GM19438 (cell line): ENCODE measurements around the gene TPI1.
"Not testable (repeated sequence)": the region's sequence is repeated elsewhere in the genome, so short reads cannot be mapped to it uniquely, and the experiment has no call there.

ENCODE experiments used
- ATAC-seq: cut with Tn5 transposase; IDR thresholded peaks from one replicate; pipeline ENCODE4 v1.9.1; 2021; ENCODE audit warnings: low read depth; ENCODE audit not compliant: unreplicated experiment

The TPI1 gene

DNA sequence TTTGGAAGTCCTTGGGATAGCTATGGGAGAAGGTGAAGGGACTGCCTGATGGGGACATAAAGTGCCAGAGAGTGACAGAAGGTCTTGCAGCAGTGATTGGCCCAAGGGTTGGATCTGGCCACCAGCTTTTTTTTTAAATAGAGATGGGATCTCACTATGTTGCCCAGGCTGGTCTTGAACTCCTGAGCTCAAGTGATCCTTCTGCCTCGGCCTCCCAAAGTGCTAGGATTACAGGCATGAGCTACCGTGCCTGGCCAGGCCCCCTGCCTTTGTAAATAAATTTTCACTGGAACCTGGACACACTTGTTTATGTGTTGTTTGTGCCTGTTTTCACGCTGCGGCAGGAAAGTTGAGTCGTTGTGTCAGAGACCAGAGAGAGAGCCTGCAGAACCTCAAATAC, 2.0 kb upstream of the TPI1 start:
- not testable (repeated sequence) for ATAC-seq

DNA sequence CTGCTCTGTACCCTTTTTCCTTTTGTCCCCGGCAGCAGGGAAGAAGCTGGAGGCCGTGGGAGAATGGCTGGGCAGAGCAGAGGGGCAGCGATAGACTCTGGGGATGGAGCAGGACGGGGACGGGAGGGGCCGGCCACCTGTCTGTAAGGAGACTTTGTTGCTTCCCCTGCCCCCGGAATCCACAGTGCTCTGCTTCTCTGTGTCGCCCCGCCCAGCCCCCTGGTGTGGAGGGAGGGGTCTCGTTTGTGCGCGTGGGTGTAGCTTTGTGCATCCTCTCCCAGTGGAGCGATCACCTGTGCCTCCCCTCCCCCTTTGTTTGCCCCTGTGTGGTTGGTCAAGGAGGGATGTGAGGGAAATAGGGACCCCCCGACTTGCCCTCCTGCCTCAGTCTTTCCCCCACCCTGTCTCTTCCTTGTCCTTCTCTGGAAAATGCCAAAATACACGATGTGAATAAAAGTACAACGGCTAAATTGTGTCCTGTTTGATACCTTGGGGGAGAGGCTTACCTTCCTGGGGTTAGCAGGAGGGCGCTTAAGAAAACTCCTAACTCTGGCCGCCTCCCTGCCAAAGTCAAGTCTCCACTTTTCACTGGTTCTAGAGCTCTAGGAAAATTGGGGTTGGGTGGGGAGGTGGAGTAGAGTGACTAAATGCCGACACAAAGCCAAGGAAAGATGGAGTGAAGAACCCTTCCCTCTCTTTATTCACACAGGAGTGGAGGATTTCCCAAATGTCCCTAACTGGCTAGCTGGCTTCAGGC, 990 bp upstream of the TPI1 start:
- ATAC-seq = no peak

DNA sequence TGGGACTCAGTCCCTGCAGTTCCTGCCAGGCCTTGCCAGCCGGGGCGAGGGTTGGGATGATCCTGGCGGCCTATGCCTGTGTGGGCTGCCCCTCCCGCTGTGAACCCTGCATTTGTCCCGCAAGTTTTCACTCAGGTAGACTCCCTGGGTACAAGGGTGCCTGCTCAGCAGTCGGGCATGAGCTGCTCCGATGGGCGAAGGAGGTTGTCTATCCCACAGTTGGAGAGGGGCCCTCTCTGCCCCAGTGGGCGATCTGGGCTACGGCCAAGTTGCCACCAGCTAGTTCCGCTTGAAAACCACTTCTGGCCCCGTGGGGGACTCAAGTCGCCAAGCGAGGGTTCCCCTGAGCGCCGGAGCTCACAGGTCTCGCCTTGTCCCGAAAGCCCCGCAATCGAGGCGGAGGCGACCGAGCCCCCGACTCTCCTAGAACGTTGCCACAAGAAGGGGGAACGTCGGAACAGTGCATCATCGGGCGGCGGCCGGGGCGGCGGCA, 365 bp upstream of the TPI1 start:
- peak; percentile 3 for ATAC-seq

DNA sequence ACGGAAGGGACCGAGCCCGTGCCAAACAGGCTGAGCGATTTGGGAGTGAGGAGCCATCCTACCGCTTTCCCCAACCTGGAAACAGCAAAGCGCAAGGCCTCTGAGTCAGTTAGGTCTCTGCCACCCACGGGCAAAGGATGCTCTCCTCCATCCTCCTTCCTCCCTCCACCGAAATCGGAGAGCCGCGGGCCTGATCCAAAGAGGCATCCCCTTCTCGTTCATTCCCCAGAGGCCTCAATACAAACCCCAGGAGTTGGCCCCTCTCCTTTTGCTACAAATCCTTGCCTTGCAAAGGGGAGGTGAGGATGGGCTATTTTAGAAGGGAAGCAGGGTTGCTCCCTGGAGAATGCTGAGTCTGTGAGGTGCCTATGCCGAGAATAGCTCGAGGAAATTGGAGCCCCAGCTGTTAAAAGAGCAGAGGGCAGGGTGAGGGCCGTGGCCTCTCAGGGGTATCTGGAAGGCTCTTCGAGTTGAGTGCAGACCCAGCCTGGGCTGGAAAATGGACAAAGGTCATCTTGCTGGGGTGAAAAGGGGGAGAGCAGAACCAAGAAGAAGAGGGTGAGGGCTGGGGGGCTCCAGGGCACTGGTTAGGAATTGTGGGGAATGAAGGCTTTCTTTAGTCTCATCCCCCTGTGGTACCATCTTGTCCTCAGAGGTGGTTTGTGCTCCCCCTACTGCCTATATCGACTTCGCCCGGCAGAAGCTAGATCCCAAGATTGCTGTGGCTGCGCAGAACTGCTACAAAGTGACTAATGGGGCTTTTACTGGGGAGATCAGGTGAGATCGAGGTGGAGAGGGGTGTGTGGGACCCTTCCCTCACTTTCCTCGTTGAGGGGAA, 1.1 kb downstream of the TPI1 start:
- no peak for ATAC-seq

DNA sequence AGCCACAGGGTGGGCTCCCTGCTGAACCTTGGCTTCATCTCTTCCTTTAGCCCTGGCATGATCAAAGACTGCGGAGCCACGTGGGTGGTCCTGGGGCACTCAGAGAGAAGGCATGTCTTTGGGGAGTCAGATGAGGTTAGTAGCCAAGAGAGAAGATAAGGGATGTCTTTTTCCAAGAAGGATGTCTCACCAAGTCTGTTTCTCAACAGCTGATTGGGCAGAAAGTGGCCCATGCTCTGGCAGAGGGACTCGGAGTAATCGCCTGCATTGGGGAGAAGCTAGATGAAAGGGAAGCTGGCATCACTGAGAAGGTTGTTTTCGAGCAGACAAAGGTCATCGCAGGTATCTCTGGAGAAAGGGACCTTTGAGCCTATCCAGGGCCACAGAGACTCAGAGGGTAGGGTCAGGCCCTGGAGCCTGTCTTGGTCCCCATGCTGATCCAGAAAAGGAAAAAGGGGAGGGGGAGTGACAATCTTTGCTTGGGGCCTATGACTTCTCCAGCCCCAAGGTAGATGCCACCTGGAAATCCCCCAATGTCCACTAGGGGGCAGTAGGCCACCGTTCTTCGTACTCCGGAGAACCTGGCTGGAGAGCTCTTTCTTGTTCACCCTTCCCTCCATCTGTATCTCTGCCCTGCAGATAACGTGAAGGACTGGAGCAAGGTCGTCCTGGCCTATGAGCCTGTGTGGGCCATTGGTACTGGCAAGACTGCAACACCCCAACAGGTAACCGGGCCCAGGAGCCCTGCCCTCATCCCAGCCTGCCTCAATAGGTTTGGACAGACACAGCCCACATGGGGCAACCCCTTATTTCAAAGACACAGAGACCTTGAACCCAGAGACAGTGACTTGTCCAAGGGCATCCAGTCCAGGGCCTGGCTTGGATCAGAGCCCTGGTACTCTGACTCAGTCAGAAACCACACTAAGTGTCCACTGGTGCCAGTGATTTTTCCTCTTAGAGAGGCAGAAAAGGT, 2.0 kb downstream of the TPI1 start:
- ATAC-seq = no peak

DNA sequence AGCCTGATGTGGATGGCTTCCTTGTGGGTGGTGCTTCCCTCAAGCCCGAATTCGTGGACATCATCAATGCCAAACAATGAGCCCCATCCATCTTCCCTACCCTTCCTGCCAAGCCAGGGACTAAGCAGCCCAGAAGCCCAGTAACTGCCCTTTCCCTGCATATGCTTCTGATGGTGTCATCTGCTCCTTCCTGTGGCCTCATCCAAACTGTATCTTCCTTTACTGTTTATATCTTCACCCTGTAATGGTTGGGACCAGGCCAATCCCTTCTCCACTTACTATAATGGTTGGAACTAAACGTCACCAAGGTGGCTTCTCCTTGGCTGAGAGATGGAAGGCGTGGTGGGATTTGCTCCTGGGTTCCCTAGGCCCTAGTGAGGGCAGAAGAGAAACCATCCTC, 3.0 kb downstream of the TPI1 start:
- ATAC-seq = not testable (repeated sequence)

DNA sequence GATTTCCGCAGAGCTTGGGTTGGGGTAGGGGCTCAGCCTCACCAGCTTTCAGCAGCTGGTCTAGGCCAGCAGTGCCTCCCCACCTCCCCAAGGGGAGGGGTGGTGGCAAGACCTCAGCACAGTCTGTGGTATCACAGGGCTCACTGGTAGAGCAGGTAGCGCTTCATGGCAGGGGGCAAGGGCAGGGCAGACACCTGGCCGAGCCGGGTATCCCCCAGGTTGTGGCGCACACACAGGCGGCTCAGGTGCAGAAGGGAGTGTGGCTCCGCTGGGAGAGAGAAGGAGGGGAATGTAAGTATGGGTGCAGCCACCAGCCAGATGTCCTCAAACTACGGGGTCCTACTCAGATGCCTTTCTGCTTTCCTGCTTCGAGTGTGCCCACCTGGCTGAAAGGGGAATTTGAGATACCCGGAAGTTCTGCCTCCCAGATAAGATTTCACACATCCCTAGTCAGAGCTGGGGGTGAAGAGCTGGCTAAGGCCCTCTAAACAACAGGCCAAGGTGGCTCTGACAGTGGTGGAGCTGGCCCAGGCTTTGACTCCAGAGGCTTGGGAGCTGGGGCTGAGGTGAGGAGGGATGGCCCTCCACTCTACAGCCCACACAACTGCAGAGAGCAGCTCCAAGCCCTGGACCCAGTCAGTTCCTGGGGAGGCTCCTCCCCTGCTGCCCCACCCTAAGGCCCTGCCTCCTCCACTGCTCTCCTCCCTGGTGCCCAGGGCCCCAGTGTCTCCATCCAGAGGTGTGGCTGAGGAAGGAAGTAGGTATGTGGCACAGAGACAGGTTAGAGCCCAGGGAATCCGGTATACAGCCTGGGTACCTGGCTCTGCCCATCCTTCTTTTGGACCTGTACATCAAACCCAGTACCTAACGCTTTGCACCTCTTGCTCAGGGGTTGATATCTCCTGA, 4.0 kb downstream of the TPI1 start:
- no peak for ATAC-seq

DNA sequence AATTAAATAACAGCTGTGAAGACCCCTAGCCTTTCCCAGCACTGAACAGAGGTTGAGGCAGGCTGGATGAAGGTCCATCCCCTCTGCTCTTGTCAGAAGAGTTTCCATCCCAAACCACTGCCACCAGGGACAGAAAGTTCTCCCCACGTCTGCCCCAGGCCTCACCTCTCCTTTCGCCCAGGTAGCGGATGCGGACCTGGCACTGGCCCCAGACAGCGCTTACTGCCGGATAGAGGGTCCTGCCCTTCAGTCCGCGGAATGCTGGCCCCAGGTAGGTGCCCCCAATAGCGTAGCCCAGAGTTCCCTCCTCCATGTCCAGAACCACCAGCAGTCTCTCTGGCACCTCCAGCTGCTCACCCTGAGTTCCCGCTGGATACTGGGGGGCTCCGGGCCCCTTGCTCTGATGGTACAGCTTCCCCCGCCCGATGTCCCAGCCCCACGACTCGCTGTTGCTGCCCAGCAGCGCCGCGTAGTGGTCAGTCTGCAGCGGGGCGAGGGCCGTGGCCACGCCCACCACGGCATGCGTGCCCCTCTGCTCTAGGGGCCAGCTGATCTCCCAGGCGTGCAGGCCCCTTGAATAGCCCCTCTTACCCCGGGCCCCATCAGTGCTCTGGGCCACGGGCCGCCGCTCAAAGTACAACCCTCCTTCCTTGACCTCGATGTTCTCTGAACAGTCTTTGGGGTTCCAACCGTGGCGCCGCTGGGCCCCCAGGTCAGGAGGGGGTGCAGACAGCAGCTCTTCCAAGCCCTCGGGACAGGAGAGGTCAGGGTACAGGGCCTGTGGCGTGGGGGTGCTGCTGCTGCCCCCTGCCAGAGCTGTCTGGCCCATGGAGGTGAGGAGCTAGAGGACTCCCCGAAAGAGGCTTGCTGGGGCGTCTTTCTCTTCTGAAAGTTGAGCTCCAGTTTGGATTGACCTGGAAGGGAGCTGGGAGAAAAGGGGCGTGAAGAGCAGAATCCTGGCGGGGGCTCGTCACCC, 5.0 kb downstream of the TPI1 start:
- ATAC-seq = peak; percentile 36

DNA sequence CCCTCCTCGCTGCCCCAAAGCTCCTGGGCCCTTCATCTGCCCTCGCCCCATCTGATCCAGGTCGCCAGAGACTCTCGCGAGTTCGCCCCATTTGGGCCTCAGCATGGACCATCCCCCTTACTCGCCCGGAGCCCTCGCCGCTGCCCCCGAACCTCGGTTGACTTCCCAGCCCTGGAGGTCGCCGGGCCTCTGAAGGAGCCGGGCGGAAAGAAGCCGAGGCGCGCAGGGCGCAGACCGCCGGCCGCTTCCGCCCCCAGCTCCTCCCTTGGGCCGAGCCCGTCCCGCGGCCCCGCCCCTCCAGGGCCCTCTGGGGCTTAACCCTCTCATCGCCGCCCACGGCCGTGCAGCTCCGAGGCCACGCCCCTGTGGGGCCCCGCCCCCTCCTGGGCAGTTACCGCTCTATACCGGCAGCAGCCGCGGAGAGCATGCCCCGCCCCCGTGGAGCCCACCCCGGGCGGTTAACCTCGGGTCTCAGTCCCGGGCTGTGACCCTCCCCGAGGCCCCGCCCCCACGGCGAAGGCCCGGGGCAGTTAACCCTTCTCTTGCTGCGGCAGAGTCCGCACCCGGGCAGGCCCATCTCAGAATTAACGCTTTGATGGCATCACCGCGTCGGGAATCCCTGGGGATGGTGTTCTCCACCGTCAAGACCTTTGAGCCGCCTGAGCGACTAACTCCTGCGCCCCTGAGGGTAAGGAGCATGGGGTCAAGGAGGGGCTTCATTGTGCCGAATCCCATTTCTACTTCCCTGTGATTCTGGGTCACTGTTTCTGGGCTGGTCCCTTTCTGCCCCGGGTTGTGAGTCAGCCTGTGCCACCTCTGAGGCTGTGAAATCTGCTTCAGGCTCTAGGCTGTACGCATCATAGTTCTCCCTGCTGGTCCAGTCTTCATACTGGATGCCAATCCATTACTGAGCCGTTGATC, 6.0 kb downstream of the TPI1 start, which contains the start of gene SPSB2:
SPSB2 (minus strand) TSS at position 210 of the 921 bp plus-strand sequence. CDS start 402 bp downstream, outside the sequence.
- peak; percentile 56 for ATAC-seq

DNA sequence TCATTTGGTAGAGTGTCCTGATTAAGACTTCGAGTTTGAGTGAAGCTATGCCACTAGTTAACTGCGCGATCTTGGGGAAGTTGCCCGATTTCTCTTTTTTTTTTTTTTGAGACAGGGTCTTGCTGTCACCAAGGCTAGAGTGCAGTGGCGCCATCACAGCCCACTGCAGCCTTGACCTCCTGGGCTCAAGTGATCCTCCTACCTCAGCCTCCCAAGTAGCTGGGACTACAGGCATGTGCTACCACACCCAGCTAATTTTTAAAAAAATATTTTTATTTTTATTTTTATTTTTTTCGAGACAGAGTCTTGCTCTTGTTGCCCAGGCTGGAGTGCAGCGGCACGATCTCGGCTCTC, 6.7 kb downstream of the TPI1 start:
- not testable (repeated sequence) for ATAC-seq

DNA sequence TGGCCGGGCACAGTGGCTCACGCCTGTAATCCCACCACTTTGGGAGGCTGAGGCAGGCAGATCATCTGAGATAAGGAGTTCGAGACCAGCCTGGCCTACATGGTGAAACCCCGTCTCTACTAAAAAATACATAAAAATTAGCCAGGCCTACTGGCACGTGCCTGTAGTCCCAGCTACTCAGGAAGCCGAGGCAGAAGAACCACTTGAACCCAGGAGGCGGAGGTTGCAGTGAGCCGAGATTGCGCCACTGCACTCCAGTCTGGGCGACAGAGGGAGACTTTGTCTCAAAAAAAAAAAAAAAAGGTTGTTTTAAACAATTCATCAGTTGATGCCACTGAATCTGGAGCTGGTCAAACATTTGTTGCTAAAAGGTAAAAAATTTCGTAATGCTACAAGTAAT, 12.5 kb downstream of the TPI1 start:
- ATAC-seq = not testable (repeated sequence)

DNA sequence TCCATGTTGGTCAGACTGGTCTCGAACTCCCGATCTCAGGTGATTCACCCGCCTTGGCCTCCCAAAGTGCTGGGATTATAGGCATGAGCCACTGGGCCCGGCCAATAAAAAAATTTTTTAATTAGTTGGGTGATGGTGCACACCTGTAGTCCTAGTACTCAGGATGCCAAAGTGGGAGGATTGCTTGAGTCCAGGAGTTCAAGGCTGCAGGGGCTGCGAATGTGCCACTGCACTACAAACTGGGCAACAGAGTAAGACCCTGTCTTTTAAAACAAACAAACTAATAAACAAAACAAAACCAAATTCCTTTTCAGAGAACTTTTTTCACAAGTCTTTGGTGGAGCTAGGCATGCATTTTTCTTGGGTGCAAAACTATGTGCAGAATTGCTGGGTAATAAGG, 15.9 kb downstream of the TPI1 start:
- ATAC-seq = no peak

DNA sequence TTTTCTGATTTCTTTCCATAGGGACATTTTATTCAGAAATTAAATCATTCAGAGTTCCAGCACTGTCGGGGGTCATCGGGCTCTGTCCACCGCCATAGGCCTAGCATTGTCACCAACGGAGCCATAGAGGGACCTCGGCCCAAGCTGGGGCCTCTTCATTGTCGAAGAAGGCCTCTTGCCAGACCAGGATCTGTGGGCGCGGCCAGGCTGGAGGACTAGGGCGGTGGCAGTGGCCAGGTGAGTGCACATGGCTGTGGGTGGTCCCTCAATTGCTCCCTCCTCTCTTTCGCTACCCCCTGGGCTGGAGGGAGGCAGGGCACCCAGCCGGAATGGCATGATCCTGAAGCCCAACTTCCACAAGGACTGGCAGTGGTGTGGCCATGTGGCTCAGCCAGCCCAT, 16.4 kb downstream of the TPI1 start:
- ATAC-seq = no peak

DNA sequence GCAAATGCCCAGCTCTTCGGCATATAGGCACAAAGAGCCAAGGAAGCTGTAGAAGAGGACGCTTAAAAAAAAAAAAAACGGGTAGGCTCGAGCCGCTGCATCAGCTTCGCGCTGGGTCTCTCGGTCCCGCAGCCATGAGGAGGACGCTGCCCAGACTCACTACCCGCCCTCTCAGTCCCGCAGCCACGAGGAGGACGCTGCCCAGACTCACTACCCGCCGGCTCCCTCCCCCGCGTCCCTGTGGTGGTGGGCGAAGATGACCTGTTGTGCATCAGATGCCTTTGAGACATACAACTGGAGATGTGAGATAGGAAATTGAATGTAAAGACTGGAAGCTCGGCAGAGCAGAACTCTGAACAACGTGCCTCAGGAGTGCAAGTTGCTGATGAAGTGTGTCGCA, 17.2 kb downstream of the TPI1 start:
- no peak for ATAC-seq

DNA sequence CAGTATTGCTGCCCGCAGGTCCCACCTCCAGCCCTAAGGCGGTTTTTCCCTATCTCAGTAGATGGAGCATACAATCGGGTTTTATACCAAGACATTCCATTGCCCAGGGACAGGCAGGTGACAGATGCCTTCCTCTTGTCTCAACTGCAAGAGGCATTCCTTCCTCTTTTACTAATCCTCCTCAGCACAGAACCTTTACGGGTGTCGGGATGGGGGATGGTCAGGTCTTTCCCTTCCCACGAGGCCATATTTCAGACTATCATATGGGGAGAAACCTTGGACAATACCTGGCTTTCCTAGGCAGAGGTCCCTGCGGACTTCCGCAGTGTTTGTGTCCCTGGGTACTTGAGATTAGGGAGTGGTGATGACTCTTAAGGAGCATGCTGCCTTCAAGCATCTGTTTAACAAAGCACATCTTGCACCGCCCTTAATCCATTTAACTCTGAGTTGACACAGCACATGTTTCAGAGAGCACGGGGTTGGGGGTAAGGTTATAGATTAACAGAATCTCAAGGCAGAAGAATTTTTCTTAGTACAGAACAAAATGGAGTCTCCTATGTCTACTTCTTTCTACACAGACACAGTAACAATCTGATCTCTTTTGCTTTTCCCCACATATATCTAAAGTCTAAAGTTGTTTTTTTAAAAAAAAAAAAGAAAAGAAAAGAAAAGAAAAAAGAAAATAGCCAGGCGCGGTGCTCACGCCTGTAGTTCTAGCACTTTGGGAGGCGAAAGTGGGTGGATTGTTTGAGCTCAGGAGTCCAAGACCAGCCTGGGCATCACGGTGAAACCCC, 19.1 kb downstream of the TPI1 start:
- ATAC-seq = not testable (repeated sequence)

DNA sequence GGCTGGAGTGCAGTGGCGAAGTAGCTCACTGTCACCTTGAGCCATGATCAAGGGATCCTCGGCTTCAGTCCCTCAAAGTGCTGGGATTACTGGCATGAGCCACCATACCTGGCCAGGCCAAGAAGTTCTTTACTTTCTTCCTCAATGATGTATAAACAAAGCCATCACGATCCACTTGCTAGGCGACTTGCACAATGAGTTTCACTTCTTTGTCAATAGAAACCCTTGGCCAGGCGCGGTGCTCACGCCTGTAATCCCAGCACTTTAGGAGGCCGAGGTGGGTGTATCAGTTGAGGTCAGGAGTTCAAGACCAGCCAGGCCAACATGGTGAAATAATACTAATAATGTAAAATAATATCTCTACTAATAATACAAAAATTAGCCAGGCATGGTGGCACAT, 20.1 kb downstream of the TPI1 start:
- no peak for ATAC-seq

DNA sequence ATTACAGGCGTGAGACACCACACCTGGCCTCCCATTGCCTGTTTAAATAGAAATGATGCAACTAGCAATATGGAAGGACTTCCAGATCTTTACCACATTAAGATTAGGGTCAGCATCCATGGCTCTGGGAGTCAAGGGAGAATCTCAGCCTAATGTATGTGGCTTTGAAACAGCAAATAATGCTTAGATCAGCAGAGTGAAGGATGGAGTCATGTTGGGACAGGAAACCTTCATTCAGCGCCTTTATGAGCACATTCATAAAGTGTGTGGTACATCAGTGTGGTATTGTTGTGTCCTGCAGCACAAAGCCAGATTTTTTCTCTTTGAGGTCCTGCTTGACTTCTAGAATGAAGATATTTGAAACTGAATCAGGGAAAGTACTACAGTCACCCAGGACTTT, 21.0 kb downstream of the TPI1 start:
- ATAC-seq = no peak
